Right lobe of liver (tissue), 4 donors: Measurements from ENCODE around the gene STOX2.

Experiments
- POLR2A ChIP-seq: fragments of 450-650 bp; IDR thresholded peaks from one replicate; pipeline ENCODE4 v1.6.1; 2017; ENCODE audit warnings: antibody characterized with exemption, mild to moderate bottlenecking
- TF ChIP-seq, protein P1 (sequence below), 4 donors: fragments of 200-600 bp in 3 of 4; fragments of 450-650 bp in 1 of 4; IDR thresholded peaks; one replicate each; pipeline versions ENCODE4 v1.5.1 to v1.8.0; 2016 to 2022; ENCODE audit warnings: antibody characterized with exemption in 4 of 4, mild to moderate bottlenecking in 2 of 4
- donor health status: DM: no; HTN: no; CAD: no.
- donor health status: DM: no; HTN: no; CAD: no.
- donor health status: DM: no; HTN: yes; CAD: no.

DNA sequence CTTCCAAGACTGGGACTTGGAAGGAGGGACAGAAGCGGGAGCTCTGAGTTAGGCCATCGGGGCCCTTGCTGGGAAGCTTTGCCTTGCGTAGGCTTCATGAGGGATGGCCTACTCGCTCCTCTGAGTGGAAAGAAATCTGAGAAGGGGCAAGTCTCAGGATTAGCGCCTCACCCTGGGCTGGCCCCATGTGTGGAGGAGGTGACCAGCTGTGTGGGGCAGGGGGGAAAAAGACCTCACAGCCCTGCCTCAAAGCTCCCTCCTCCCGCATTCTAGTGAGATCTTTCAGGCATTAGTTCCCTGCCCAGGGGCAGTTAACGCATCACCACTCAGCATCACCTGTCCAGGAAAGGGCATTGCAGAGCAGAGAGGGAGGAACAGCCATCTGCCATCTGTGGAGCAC is 156.5 kb downstream of the STOX2 start:
- TF ChIP-seq, protein P1, sequence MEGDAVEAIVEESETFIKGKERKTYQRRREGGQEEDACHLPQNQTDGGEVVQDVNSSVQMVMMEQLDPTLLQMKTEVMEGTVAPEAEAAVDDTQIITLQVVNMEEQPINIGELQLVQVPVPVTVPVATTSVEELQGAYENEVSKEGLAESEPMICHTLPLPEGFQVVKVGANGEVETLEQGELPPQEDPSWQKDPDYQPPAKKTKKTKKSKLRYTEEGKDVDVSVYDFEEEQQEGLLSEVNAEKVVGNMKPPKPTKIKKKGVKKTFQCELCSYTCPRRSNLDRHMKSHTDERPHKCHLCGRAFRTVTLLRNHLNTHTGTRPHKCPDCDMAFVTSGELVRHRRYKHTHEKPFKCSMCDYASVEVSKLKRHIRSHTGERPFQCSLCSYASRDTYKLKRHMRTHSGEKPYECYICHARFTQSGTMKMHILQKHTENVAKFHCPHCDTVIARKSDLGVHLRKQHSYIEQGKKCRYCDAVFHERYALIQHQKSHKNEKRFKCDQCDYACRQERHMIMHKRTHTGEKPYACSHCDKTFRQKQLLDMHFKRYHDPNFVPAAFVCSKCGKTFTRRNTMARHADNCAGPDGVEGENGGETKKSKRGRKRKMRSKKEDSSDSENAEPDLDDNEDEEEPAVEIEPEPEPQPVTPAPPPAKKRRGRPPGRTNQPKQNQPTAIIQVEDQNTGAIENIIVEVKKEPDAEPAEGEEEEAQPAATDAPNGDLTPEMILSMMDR (IDR thresholded peaks at IDR 0.05): no peak
- TF ChIP-seq POLR2A: no peak
